Peyer's patch (tissue), 4 donors: Measurements from ENCODE around the gene RPL3. TPM values are rescaled to one million over a fixed set of nuclear protein-coding genes. Genes with fewer than 3 reads are reported as not detected.

Experiments used
- DNase-seq, 3 donors: peaks; one replicate each; pipeline ENCODE4 v3.0.0-alpha.2; 2017 to 2019
- H3K27ac ChIP-seq, 4 donors: fragments of 200-600 bp; sonication (generic); one replicate each; pipeline ENCODE4 v1.5.1; 2016 to 2019
- H3K27me3 ChIP-seq, 2 donors: fragments of 200-600 bp; sonication (generic); one replicate each; pipeline ENCODE4 v1.5.1; 2019
- H3K36me3 ChIP-seq, 3 donors: fragments of 200-600 bp; sonication (generic); one replicate each; pipeline ENCODE4 v1.5.1; 2016 to 2019
- H3K4me1 ChIP-seq, 4 donors: fragments of 200-600 bp; sonication (generic); one replicate each; pipeline ENCODE4 v1.5.1; 2016 to 2019
- H3K4me3 ChIP-seq, 4 donors: fragments of 200-600 bp; sonication (generic); 1 replicate in 3 of 4; 2 replicates in 1 of 4; pipeline ENCODE4 v1.5.1; 2016 to 2019; ENCODE audit warnings: mild to moderate bottlenecking in 1 of 4
- H3K9me3 ChIP-seq, 4 donors: fragments of 200-600 bp; sonication (generic); one replicate each; pipeline ENCODE4 v1.5.1; 2016 to 2019; ENCODE audit warnings: mild to moderate bottlenecking in 1 of 4
- CTCF ChIP-seq, 6 experiments: fragments of 450-650 bp in 4 of 6; fragments of 200-600 bp in 2 of 6; sonication (generic) in 1 of 6; IDR thresholded peaks; one replicate each; pipeline ENCODE4 v1.5.1; 2017 to 2019; ENCODE audit warnings: antibody characterized with exemption in 6 of 6, mild to moderate bottlenecking in 3 of 6, moderate library complexity in 1 of 6
- POLR2A ChIP-seq, 2 donors: fragments of 450-650 bp; IDR thresholded peaks; one replicate each; pipeline ENCODE4 v1.5.1; 2017; ENCODE audit warnings: antibody characterized with exemption in 2 of 2, mild to moderate bottlenecking in 2 of 2, moderate library complexity in 2 of 2
- total RNA-seq, 4 donors: library from RNA; depleted of rRNA; stranded (reverse); fragments of >200 nt; gene quantifications; one replicate each; pipeline ENCODE4 v1.1.0, GENCODE V29; 2016

RPL3 gene
- total RNA-seq, 4 donors from 2014 or later = 736 to 1,914 (median 1,266) TPM

GRCh38 chr22:39281126-39281525, 38.3 kb downstream of the RPL3 start:
- Histone ChIP-seq H3K4me3 (no peak overlapping the region), H3K27ac (peak overlapping the region in 1 of 4 donors; percentile 25), H3K36me3 (no peaks in the 10 kb centered on the region), H3K9me3 (peaks cover 0 to 5% (median 2%) of the 10 kb centered on the region in 4 donors), H3K4me1 (peaks cover 0 to 9% (median 0%) of the 10 kb centered on the region in 4 donors), H3K27me3 (no peaks in the 10 kb centered on the region)
- no peak for DNase-seq
- TF ChIP-seq CTCF (IDR thresholded peaks at IDR 0.05) (no peak), POLR2A (IDR thresholded peaks at IDR 0.05) (no peak)

- no peak for DNase-seq
- H3K36me3 ChIP-seq = no peaks in the 10 kb centered on the region
- H3K4me1 ChIP-seq = peaks cover 0 to 9% (median 0%) of the 10 kb centered on the region in 4 donors
- peaks cover 0 to 5% (median 2%) of the 10 kb centered on the region in 4 donors for H3K9me3 ChIP-seq
- H3K27ac ChIP-seq = no peak overlapping the region
- no peaks in the 10 kb centered on the region for H3K27me3 ChIP-seq
- H3K4me3 ChIP-seq = no peak overlapping the region
- TF ChIP-seq CTCF (IDR thresholded peaks at IDR 0.05) (no peak), POLR2A (IDR thresholded peaks at IDR 0.05) (no peak)
These were observed 39.2 kb downstream of the RPL3 start for GRCh38 chr22:39280250-39280649.

- H3K9me3 ChIP-seq = peaks cover 0 to 4% (median 0%) of the 10 kb centered on the region in 4 donors
- H3K27me3 ChIP-seq = no peaks in the 10 kb centered on the region
- no peak overlapping the region for H3K27ac ChIP-seq
- H3K36me3 ChIP-seq = no peaks in the 10 kb centered on the region
- peaks cover 0 to 9% (median 0%) of the 10 kb centered on the region in 4 donors for H3K4me1 ChIP-seq
- TF ChIP-seq POLR2A (IDR thresholded peaks at IDR 0.05) = no peak
- TF ChIP-seq CTCF (IDR thresholded peaks at IDR 0.05) = no peak
- H3K4me3 ChIP-seq = no peak overlapping the region
- DNase-seq = no peak
These were observed 40.1 kb downstream of the RPL3 start for GRCh38 chr22:39279170-39279850.

- Histone ChIP-seq H3K27me3 (no peaks in the 10 kb centered on the region), H3K27ac (no peak overlapping the region)
These were observed 41.4 kb downstream of the RPL3 start for GRCh38 chr22:39278040-39278439.

GRCh38 chr22:39277142-39277607, 42.2 kb downstream of the RPL3 start:
- Histone ChIP-seq H3K9me3 (peaks cover 0 to 4% (median 0%) of the 10 kb centered on the region in 4 donors), H3K4me1 (no peaks in the 10 kb centered on the region), H3K27me3 (no peaks in the 10 kb centered on the region), H3K4me3 (no peak overlapping the region), H3K36me3 (no peaks in the 10 kb centered on the region), H3K27ac (no peak overlapping the region)
- TF ChIP-seq POLR2A (IDR thresholded peaks at IDR 0.05) (no peak), CTCF (IDR thresholded peaks at IDR 0.05) (no peak)
- no peak for DNase-seq

More at GRCh38 chr22:39278040-39278439, 41.4 kb downstream of the RPL3 start:
- no peak overlapping the region for H3K4me3 ChIP-seq
- H3K4me1 ChIP-seq = peaks cover 0 to 4% (median 0%) of the 10 kb centered on the region in 4 donors
- peaks cover 0 to 4% (median 0%) of the 10 kb centered on the region in 4 donors for H3K9me3 ChIP-seq
- TF ChIP-seq POLR2A (IDR thresholded peaks at IDR 0.05) (no peak), CTCF (IDR thresholded peaks at IDR 0.05) (no peak)
- DNase-seq = no peak
- no peaks in the 10 kb centered on the region for H3K36me3 ChIP-seq
